ENCODE results near the gene KANSL1. TPM values are rescaled to one million over a fixed set of nuclear protein-coding genes. Genes with fewer than 3 reads are reported as not detected.
A peak's percentile ranks its signal among the peaks of the same experiment; 100 is the strongest.

The KANSL1 gene
- total RNA-seq, 4 donors from 2014 or later, result 91.3 to 120 (median 105) TPM

GRCh38 chr17:46135879-46136563 is 57.2 kb downstream of the KANSL1 start:
- no peak overlapping the region for H3K27ac ChIP-seq
- no peaks in the 10 kb centered on the region for H3K36me3 ChIP-seq
- no peak for DNase-seq (ENCODE audit: low spot score in 2 of 2)
- H3K4me3 ChIP-seq, result no peak overlapping the region
- H3K4me1 ChIP-seq, result peaks cover 0 to 83% (median 36%) of the 10 kb centered on the region in 4 donors
- TF ChIP-seq POLR2A (IDR thresholded peaks at IDR 0.05) (no peak), CTCF (IDR thresholded peaks at IDR 0.05) (no peak), EP300 (IDR thresholded peaks at IDR 0.05) (no peak)
- no peaks in the 10 kb centered on the region for H3K9me3 ChIP-seq
- WGBS, 2 donors, result 64 to 70% methylated on average over 3 of the region's 3 CpGs
- no peaks in the 10 kb centered on the region for H3K27me3 ChIP-seq

DNA sequence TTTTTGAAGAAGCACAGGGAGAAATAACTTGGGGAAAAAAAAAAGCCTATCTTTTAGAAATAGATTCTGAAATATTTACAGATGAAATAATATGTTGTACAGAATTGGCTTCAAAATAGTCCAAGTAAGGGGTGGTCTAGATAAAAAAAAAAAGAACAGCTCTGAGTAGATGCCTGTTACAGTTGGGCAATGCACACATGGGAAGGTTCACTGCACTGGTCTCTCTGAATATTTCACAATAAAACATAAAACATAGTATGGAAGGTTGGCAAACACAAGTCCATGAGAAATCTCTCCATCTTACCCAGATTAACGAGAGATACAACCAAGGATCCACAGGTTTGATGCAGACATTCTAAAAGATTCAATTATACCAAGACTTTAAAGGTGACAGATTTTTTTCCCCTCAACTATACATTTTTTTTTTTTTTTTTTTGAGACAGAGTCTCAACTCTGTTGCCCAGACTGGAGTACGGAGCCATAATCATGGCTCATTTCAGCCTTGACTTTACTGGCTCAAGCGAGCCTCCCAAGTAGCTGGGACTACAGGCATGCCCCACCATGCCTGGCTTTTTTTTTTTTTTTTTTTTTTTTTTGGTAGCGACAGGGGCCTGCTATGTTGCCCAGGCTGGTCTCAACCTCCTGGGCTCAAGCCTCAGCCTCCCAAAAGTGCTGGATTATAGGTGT is 58.0 kb downstream of the KANSL1 start:
- no peaks in the 10 kb centered on the region for H3K36me3 ChIP-seq
- H3K4me3 ChIP-seq, result no peak overlapping the region
- no peaks in the 10 kb centered on the region for H3K9me3 ChIP-seq
- TF ChIP-seq CTCF (IDR thresholded peaks at IDR 0.05), result no peak
- TF ChIP-seq POLR2A (IDR thresholded peaks at IDR 0.05), result no peak
- TF ChIP-seq EP300 (IDR thresholded peaks at IDR 0.05), result no peak
- no peaks in the 10 kb centered on the region for H3K27me3 ChIP-seq
- WGBS, 2 donors, result 91 to 94% methylated on average over 4 of the region's 4 CpGs
- no peak overlapping the region for H3K27ac ChIP-seq
- DNase-seq (ENCODE audit: low spot score in 2 of 2), result no peak
- peaks cover 0 to 88% (median 41%) of the 10 kb centered on the region in 4 donors for H3K4me1 ChIP-seq

DNA sequence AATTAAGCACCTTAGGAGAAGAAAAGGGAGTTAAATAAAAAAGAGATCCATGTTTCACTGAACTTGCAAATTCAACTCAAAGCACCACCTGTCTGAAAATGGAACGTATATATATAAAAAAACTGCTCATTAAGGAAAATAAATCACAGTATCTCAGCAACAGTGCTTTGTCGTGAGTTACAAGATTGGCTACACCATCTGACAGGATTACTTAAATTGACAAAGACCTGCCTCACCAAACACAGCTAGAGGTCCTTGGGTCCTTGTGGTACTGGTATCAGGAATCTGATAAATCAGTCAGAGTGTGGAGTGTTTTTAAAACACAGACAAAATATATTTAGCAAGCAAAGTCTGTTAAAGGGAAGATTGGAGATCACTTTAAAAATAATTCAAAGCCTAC is 63.9 kb downstream of the KANSL1 start:
- no peak for TF ChIP-seq POLR2A (IDR thresholded peaks at IDR 0.05)
- TF ChIP-seq CTCF (IDR thresholded peaks at IDR 0.05), result no peak
- TF ChIP-seq EP300 (IDR thresholded peaks at IDR 0.05), result no peak
- H3K4me1 ChIP-seq, result peaks cover 0 to 83% (median 24%) of the 10 kb centered on the region in 4 donors
- no peaks in the 10 kb centered on the region for H3K36me3 ChIP-seq
- no peak for DNase-seq (ENCODE audit: low spot score in 2 of 2)
- WGBS, 2 donors, result 53 to 55% methylated on average over 2 of the region's 2 CpGs
- H3K9me3 ChIP-seq, result no peaks in the 10 kb centered on the region
- H3K27ac ChIP-seq, result no peak overlapping the region
- no peak overlapping the region for H3K4me3 ChIP-seq
- H3K27me3 ChIP-seq, result no peaks in the 10 kb centered on the region

DNA sequence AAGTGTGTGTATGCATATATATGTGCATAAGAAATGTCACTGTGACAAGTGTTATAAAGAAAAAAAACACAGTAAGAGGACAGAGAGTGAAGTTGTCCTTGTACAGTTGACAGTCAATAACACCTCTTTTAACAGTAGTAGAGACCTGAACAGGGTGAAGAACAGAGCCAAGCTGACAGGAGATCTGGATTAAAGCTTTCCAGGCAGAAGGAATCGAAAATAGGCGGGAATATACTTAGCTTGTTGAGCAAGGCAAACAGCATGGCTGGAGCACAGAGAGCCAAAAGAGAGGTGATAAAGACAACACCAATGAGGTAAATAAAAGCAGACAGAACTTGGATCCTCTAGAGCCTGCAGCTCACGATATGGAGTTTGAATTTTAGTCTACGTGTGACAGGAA is 64.8 kb downstream of the KANSL1 start:
- no peaks in the 10 kb centered on the region for H3K9me3 ChIP-seq
- H3K27ac ChIP-seq, result peak overlapping the region in 1 of 4 donors; percentile 33
- 88 to 90% methylated on average over 4 of the region's 4 CpGs for WGBS, 2 donors
- H3K4me3 ChIP-seq, result no peak overlapping the region
- peaks cover 0 to 90% (median 26%) of the 10 kb centered on the region in 4 donors for H3K4me1 ChIP-seq
- no peaks in the 10 kb centered on the region for H3K27me3 ChIP-seq
- DNase-seq (ENCODE audit: low spot score in 2 of 2), result no peak
- H3K36me3 ChIP-seq, result no peaks in the 10 kb centered on the region
- TF ChIP-seq CTCF (IDR thresholded peaks at IDR 0.05) (no peak), POLR2A (IDR thresholded peaks at IDR 0.05) (no peak), EP300 (IDR thresholded peaks at IDR 0.05) (no peak)

DNA sequence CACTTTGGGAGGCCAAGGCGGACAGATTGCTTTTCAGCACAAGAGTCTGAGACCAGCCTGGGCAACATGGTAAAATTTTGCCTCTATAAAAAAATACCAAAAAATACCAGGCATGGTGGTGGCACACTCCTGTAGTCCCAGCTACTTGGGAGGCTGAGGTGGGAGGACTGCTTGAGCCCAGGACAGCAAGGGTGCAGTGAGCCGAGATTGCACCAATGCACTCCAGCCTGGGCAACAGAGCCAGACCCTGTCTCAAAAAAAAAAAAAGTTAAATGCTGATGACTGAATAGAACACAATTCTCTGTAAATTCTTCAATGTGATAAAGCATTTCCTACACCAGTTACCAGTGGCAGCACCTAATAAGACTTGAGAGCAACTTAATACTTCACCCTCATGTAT is 65.7 kb downstream of the KANSL1 start:
- no peak for TF ChIP-seq POLR2A (IDR thresholded peaks at IDR 0.05)
- no peak for TF ChIP-seq CTCF (IDR thresholded peaks at IDR 0.05)
- TF ChIP-seq EP300 (IDR thresholded peaks at IDR 0.05), result no peak
- Histone ChIP-seq H3K9me3 (no peaks in the 10 kb centered on the region), H3K36me3 (no peaks in the 10 kb centered on the region), H3K4me1 (peaks cover 0 to 90% (median 31%) of the 10 kb centered on the region in 4 donors), H3K27ac (no peak overlapping the region), H3K4me3 (no peak overlapping the region), H3K27me3 (no peaks in the 10 kb centered on the region)
- WGBS, 2 donors, result 95 to 100% methylated on average over 2 of the region's 2 CpGs
- no peak for DNase-seq (ENCODE audit: low spot score in 2 of 2)
